PC-9 (cell line): ENCODE data around the gene RFX2. TPM values are rescaled to one million over a fixed set of nuclear protein-coding genes. Genes with fewer than 3 reads are reported as not detected.
A peak's percentile ranks its signal among the peaks of the same experiment; 100 is the strongest.
"Not testable (repeated sequence)": the region's sequence is repeated elsewhere in the genome, so short reads cannot be mapped to it uniquely, and the experiment has no call there.

Experiments used
- BruUV-seq: library from RNA; stranded (reverse); fragments of 400-500 nt; replicated peaks from 2 replicates; lab custom pipeline; 2021; lab: Mats Ljungman, UMichigan
- CTCF ChIA-PET: fragments of 300-600 bp; sonication (Branson Sonifier 250); formaldehyde crosslinking; loops from one replicate; lab custom pipeline; 2022; ENCODE audit warnings: antibody characterized with exemption; lab: Charles Lee
- POLR2A ChIA-PET: fragments of 300-600 bp; sonication (Branson Sonifier 250); formaldehyde crosslinking; loops from one replicate; lab custom pipeline; 2022; ENCODE audit warnings: antibody characterized with exemption; ENCODE audit not compliant: unreplicated experiment; lab: Charles Lee
- DNase-seq, 2 experiments: peaks; one replicate each; pipeline versions ENCODE4 v3.0.0 to v3.0.0-alpha.2; 2015 to 2022; ENCODE audit warnings: mixed read lengths in 1 of 2
- H2AFZ ChIP-seq: fragments of 200-600 bp; sonication (generic); 2 replicates; pipeline ENCODE4 v1.8.1; 2017; ENCODE audit warnings: antibody characterized with exemption
- H3F3A ChIP-seq: fragments of 200-600 bp; sonication (generic); 2 replicates; pipeline ENCODE4 v1.8.1; 2017; ENCODE audit warnings: antibody characterized with exemption, mild to moderate bottlenecking, low read depth; ENCODE audit not compliant: insufficient read depth
- H3K27ac ChIP-seq: fragments of 200-600 bp; sonication (generic); 2 replicates; pipeline ENCODE4 v1.6.1; 2016; ENCODE audit warnings: mixed run types
- H3K27me3 ChIP-seq: fragments of 200-600 bp; sonication (generic); 2 replicates; pipeline ENCODE4 v1.6.1; 2016; ENCODE audit warnings: low read depth, mixed run types; ENCODE audit not compliant: insufficient read depth
- H3K36me3 ChIP-seq: fragments of 200-600 bp; sonication (generic); 2 replicates; pipeline ENCODE4 v1.6.1; 2016; ENCODE audit warnings: low read depth, mixed run types
- H3K4me1 ChIP-seq: fragments of 200-600 bp; sonication (generic); replicated peaks from 2 replicates; pipeline ENCODE4 v1.6.1; 2016; ENCODE audit warnings: mixed run types; ENCODE audit not compliant: insufficient read depth
- H3K4me2 ChIP-seq: fragments of 200-600 bp; sonication (generic); 2 replicates; pipeline ENCODE4 v1.6.1; 2017; ENCODE audit warnings: mixed run types
- H3K4me3 ChIP-seq: fragments of 200-600 bp; sonication (generic); 2 replicates; pipeline ENCODE4 v1.6.1; 2016; ENCODE audit warnings: mixed run types
- H3K79me2 ChIP-seq: fragments of 200-600 bp; sonication (generic); 2 replicates; pipeline ENCODE4 v1.6.1; 2017; ENCODE audit warnings: low read depth, mixed run types
- H3K9me2 ChIP-seq: fragments of 200-600 bp; sonication (generic); 2 replicates; pipeline ENCODE4 v1.8.1; 2017; ENCODE audit warnings: mild to moderate bottlenecking; ENCODE audit not compliant: insufficient read depth
- H3K9me3 ChIP-seq: fragments of 200-600 bp; sonication (generic); 2 replicates; pipeline ENCODE4 v1.8.1; 2016; ENCODE audit warnings: low read depth; ENCODE audit not compliant: insufficient read depth
- H4K20me1 ChIP-seq: fragments of 200-600 bp; sonication (generic); 2 replicates; pipeline ENCODE4 v1.8.1; 2017; ENCODE audit not compliant: insufficient read depth
- CTCF ChIP-seq: fragments of 200-600 bp; sonication (generic); conservative IDR thresholded peaks from 2 replicates; pipeline ENCODE4 v1.6.1; 2017; ENCODE audit warnings: mixed run types, antibody characterized with exemption, mild to moderate bottlenecking, moderate library complexity
- EZH2 ChIP-seq: fragments of 200-600 bp; sonication (generic); IDR thresholded peaks from 2 replicates; pipeline ENCODE4 v1.8.0; 2017; ENCODE audit warnings: antibody characterized with exemption, low read depth
- intact Hi-C: fragments of 100-400 bp; cut with micrococcal nuclease; formaldehyde crosslinking; loops from one replicate; pipeline ENCODE4 v1.10.0; 2022; ENCODE audit not compliant: unreplicated experiment
- total RNA-seq: library from RNA; stranded (reverse); gene quantifications from 2 replicates; pipeline ENCODE4 v1.2.3, GENCODE V29; 2021

The RFX2 gene
- total RNA-seq, 1 experiment from 2014 or later: 11.6 TPM

- Histone ChIP-seq H3K4me1 (peaks cover 7% of the 10 kb centered on the region; the same call in 1 of the 2 replicates), H3K27ac (peak overlapping the region; percentile 33; the same call in 1 of the 2 replicates), H3K79me2 (no peaks in the 10 kb centered on the region), H3K36me3 (no peaks in the 10 kb centered on the region), H4K20me1 (no peaks in the 10 kb centered on the region), H3K9me3 (peaks cover 4% of the 10 kb centered on the region; the same call in 1 of the 2 replicates), H3K27me3 (no peaks in the 10 kb centered on the region), H2AFZ (no peak overlapping the region), H3K9me2 (no peaks in the 10 kb centered on the region), H3F3A (peaks cover 13% of the 10 kb centered on the region), H3K4me2 (no peak overlapping the region), H3K4me3 (no peak overlapping the region)
- ChIA-PET POLR2A (no interaction called here), CTCF (interaction anchor here (0.5 kb wide), 1 partner anchor 227 kb away, joined by 5 read pairs; no protein-coding TSS in a partner anchor)
- no TSS peak for BruUV-seq
- TF ChIP-seq CTCF: no peak
- no peak for TF ChIP-seq EZH2
- DNase-seq: peak in 1 of 2 experiments; percentile 74
- intact Hi-C loops: no loop called here
Measured at GRCh38 chr19:6030214-6030507, 80.1 kb downstream of the RFX2 start.

GRCh38 chr19:6026390-6027227 lies 83.7 kb downstream of the RFX2 start:
- no TSS peak for BruUV-seq
- Histone ChIP-seq H3K27me3 (no peaks in the 10 kb centered on the region), H2AFZ (no peak overlapping the region), H3K4me3 (no peak overlapping the region), H4K20me1 (no peaks in the 10 kb centered on the region), H3F3A (peaks cover 13% of the 10 kb centered on the region), H3K36me3 (no peaks in the 10 kb centered on the region), H3K9me3 (peaks cover 4% of the 10 kb centered on the region; the same call in 1 of the 2 replicates), H3K79me2 (no peaks in the 10 kb centered on the region), H3K4me2 (no peak overlapping the region), H3K27ac (no peak overlapping the region), H3K4me1 (peaks cover 7% of the 10 kb centered on the region; the same call in 1 of the 2 replicates), H3K9me2 (no peaks in the 10 kb centered on the region)
- ChIA-PET POLR2A (no interaction called here), CTCF (no interaction called here)
- TF ChIP-seq CTCF (no peak), EZH2 (no peak)
- intact Hi-C loops: loop anchor here (10.0 kb wide), 1 partner anchor 222 kb away; the partner anchor contains the start of gene NRTN
- DNase-seq: no peak

GRCh38 chr19:6024756-6025155 lies 85.5 kb downstream of the RFX2 start:
- H3K36me3 ChIP-seq, H3K9me2 ChIP-seq, H3K27me3 ChIP-seq, H3F3A ChIP-seq, H3K4me3 ChIP-seq, POLR2A ChIA-PET, H2AFZ ChIP-seq, H4K20me1 ChIP-seq, H3K4me2 ChIP-seq, H3K27ac ChIP-seq, DNase-seq, CTCF ChIA-PET, H3K4me1 ChIP-seq, BruUV-seq, H3K79me2 ChIP-seq, H3K9me3 ChIP-seq: not testable (repeated sequence)
- intact Hi-C loops: loop anchor here (10.0 kb wide), 1 partner anchor 220 kb away; the partner anchor contains the start of gene NRTN
